Measurements from ENCODE around the gene DNAJB13.

- TF ChIP-seq CTCF (IDR thresholded peaks at IDR 0.05) (no peak), EZH2 (IDR thresholded peaks at IDR 0.05; ENCODE audit: borderline replicate concordance, insufficient read depth, low read depth, low read length, poor library complexity, severe bottlenecking) (no peak)
These were observed 19.7 kb upstream of the DNAJB13 start for GRCh38 chr11:73931039-73931645.
